Esophagus muscularis mucosa (tissue), 4 donors: Measurements from ENCODE around the gene RAMACL. TPM values are rescaled to one million over a fixed set of nuclear protein-coding genes. Genes with fewer than 3 reads are reported as not detected.

Experiments used
- DNase-seq: peaks from one replicate; pipeline ENCODE4 v3.0.0-alpha.2; 2017; ENCODE audit errors: extremely low spot score
- H3K27ac ChIP-seq, 4 donors: fragments of 200-600 bp; sonication (generic); replicated peaks in 1 of 4; 1 replicate in 3 of 4; 2 replicates in 1 of 4; pipeline ENCODE4 v1.5.1; 2016 to 2019; ENCODE audit warnings: mild to moderate bottlenecking in 1 of 4
- H3K27me3 ChIP-seq, 4 donors: fragments of 200-600 bp; sonication (generic); one replicate each; pipeline versions ENCODE4 v1.5.1 to v1.6.0; 2016 to 2019
- H3K36me3 ChIP-seq, 4 donors: fragments of 200-600 bp; sonication (generic); one replicate each; pipeline ENCODE4 v1.5.1; 2016 to 2019
- H3K4me1 ChIP-seq, 4 donors: fragments of 200-600 bp; sonication (generic); one replicate each; pipeline ENCODE4 v1.5.1; 2016 to 2019
- H3K4me3 ChIP-seq, 4 donors: fragments of 200-600 bp; sonication (generic); 1 replicate in 2 of 4; 2 replicates in 2 of 4; pipeline ENCODE4 v1.5.1; 2016 to 2019; ENCODE audit warnings: mild to moderate bottlenecking in 4 of 4, moderate library complexity in 1 of 4
- H3K9me3 ChIP-seq, 4 donors: fragments of 200-600 bp; sonication (generic); 1 replicate in 3 of 4; 2 replicates in 1 of 4; pipeline ENCODE4 v1.5.1; 2016 to 2019
- EP300 ChIP-seq: sonication (generic); formaldehyde crosslinking; IDR thresholded peaks from one replicate; pipeline ENCODE4 v1.6.1; 2017; ENCODE audit warnings: antibody characterized with exemption
- POLR2A ChIP-seq: fragments of 450-650 bp; IDR thresholded peaks from one replicate; pipeline ENCODE4 v1.6.1; 2017; ENCODE audit warnings: antibody characterized with exemption, moderate library complexity, mild to moderate bottlenecking, low read depth
- POLR2AphosphoS5 ChIP-seq, 2 donors: sonication (generic); formaldehyde crosslinking; IDR thresholded peaks; one replicate each; pipeline ENCODE4 v1.6.1; 2017; ENCODE audit warnings: antibody characterized with exemption in 2 of 2
- WGBS: methylation state at CpG from one replicate; pipeline ENCODE4 v1.1.5; 2018; 5-methylcytosine and 5-hydroxymethylcytosine counted together
- intact Hi-C: fragments of 100-400 bp; cut with DNase I; formaldehyde crosslinking; loops from one replicate; pipeline ENCODE4 v1.15.1; 2023
- total RNA-seq, 4 donors: library from RNA; depleted of rRNA; stranded (reverse); fragments of >200 nt; gene quantifications; one replicate each; pipeline versions ENCODE4 v1.1.0 to v1.2.1, GENCODE V29; 2016
- TF ChIP-seq, protein P1 (sequence below), 3 experiments: fragments of 200-600 bp in 2 of 3; fragments of 450-650 bp in 1 of 3; sonication (generic) in 2 of 3; IDR thresholded peaks; one replicate each; pipeline ENCODE4 v1.5.1; 2017 to 2019; ENCODE audit warnings: antibody characterized with exemption in 3 of 3, mild to moderate bottlenecking in 2 of 3, moderate library complexity in 1 of 3

The RAMACL gene
- total RNA-seq, 4 donors from 2014 or later = 1.2 to 2.9 (median 2.1) TPM

DNA sequence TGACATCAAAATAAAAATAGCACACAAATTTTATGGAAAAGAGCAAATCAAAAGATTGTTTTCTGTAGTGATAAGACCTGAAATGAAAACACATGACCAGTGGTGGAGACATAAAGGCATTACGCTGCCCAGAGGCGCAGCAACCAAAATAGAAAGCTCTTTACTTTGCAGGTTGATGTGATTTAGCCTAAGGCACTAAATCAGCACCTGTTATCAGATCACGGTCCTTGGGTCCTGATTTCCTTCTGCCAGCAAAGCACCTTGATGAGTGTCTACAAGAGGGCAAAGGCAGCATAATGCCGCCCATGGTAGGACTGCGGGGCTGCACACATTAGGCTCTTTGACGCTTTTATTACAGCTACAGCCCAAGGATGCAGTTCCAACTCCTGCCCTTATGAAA, 19.3 kb upstream of the RAMACL start:
- Histone ChIP-seq H3K27me3 (no peaks in the 10 kb centered on the region), H3K27ac (no peak overlapping the region), H3K9me3 (no peaks in the 10 kb centered on the region), H3K4me3 (no peak overlapping the region), H3K4me1 (peaks cover 0 to 22% (median 14%) of the 10 kb centered on the region in 4 donors), H3K36me3 (no peaks in the 10 kb centered on the region)
- TF ChIP-seq, protein P1, sequence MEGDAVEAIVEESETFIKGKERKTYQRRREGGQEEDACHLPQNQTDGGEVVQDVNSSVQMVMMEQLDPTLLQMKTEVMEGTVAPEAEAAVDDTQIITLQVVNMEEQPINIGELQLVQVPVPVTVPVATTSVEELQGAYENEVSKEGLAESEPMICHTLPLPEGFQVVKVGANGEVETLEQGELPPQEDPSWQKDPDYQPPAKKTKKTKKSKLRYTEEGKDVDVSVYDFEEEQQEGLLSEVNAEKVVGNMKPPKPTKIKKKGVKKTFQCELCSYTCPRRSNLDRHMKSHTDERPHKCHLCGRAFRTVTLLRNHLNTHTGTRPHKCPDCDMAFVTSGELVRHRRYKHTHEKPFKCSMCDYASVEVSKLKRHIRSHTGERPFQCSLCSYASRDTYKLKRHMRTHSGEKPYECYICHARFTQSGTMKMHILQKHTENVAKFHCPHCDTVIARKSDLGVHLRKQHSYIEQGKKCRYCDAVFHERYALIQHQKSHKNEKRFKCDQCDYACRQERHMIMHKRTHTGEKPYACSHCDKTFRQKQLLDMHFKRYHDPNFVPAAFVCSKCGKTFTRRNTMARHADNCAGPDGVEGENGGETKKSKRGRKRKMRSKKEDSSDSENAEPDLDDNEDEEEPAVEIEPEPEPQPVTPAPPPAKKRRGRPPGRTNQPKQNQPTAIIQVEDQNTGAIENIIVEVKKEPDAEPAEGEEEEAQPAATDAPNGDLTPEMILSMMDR (IDR thresholded peaks at IDR 0.05) = no peak
- TF ChIP-seq POLR2AphosphoS5 (IDR thresholded peaks at IDR 0.05) (no peak), EP300 (no peak), POLR2A (no peak)
- intact Hi-C loops = no loop called here
- no peak for DNase-seq
- 98% methylated on average over 6 of the region's 6 CpGs for WGBS

DNA sequence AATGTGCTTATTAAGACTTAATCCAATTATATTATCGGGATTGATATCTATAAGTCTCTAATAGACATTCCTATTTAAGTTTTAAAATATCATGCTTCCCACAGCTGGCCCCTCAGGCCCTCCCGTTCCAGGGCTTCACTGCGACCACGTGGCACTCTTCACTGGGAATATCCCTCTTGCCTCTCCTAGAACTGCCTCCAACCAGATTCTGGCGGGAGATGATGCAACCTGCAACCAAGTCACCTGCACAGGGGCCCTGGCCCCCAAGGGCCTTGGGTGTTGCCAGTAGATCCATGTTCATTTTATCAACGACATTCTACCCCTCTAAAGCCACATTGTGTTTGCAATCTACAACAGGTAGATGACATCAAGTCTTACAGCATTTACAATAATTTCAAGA, 18.4 kb upstream of the RAMACL start:
- Histone ChIP-seq H3K36me3 (no peaks in the 10 kb centered on the region), H3K9me3 (no peaks in the 10 kb centered on the region), H3K4me1 (peaks cover 4 to 22% (median 14%) of the 10 kb centered on the region in 4 donors), H3K27me3 (no peaks in the 10 kb centered on the region), H3K27ac (no peak overlapping the region), H3K4me3 (no peak overlapping the region)
- intact Hi-C loops = no loop called here
- 96% methylated on average over 6 of the region's 6 CpGs for WGBS
- no peak for DNase-seq
- TF ChIP-seq POLR2A (no peak), POLR2AphosphoS5 (IDR thresholded peaks at IDR 0.05) (no peak), EP300 (no peak)
- TF ChIP-seq, protein P1 (IDR thresholded peaks at IDR 0.05) = no peak

DNA sequence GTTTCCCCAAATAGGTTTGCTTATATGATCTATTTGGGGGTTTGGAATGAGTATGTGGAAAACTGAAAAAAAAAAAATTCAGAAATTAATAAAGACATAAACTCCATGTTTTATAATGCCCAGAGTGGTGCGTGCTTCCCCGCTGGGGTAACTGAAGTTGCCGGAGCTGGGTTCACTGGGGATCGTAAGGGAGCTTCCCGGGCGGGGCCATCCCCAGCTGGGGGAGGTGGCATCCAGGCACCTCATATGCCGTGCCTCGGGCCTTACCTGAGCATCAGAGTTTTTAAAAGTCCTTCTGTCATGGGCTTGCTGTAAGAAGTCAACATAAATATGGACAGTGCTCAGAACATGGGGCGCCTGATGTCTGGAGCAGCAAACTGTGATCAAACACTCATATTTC, 17.9 kb upstream of the RAMACL start:
- Histone ChIP-seq H3K4me1 (peaks cover 10 to 26% (median 16%) of the 10 kb centered on the region in 4 donors), H3K27me3 (no peaks in the 10 kb centered on the region), H3K4me3 (no peak overlapping the region), H3K27ac (no peak overlapping the region), H3K36me3 (no peaks in the 10 kb centered on the region), H3K9me3 (no peaks in the 10 kb centered on the region)
- TF ChIP-seq POLR2AphosphoS5 (IDR thresholded peaks at IDR 0.05) (no peak), EP300 (no peak), POLR2A (no peak)
- TF ChIP-seq, protein P1 (IDR thresholded peaks at IDR 0.05) = no peak
- DNase-seq = no peak
- WGBS = 95% methylated on average over 9 of the region's 9 CpGs
- intact Hi-C loops = no loop called here

DNA sequence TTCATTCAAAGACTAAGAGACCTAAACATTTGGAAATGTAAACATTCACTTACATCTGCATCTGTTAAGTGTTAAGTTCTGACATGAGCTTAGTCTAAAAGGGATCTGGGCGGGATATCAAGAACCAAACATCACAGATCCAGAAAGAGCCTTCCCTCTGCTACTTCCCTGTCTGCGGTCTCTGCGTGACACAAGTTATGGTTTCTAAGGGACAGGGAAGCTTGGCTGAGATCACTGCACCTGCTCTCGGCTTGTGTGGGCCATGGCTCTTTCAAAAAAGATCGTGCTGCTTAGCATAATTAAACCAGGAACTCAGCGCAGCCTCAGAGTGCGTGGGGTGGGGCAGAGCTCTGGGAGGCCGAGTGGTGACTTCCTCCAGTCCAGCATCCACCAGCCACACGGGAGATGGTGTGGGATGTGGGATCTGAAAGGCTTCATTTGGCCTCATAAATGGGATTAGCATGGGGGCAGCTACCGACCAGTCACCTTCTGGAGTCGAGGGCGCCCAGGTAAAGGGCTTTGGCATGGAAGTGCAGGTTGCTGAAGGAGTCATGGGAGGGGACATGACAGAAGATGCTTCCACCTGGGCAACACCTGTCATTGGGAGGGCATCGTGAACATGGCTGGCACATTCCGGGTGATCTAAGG, 16.7 kb upstream of the RAMACL start:
- H3K9me3 ChIP-seq = no peaks in the 10 kb centered on the region
- peaks cover 18 to 27% (median 19%) of the 10 kb centered on the region in 4 donors for H3K4me1 ChIP-seq
- WGBS = 78% methylated on average over 14 of the region's 14 CpGs
- TF ChIP-seq EP300 (no peak), POLR2A (no peak), POLR2AphosphoS5 (IDR thresholded peaks at IDR 0.05) (no peak)
- TF ChIP-seq, protein P1 (IDR thresholded peaks at IDR 0.05) = no peak
- H3K36me3 ChIP-seq = no peaks in the 10 kb centered on the region
- H3K4me3 ChIP-seq = no peak overlapping the region
- no peaks in the 10 kb centered on the region for H3K27me3 ChIP-seq
- H3K27ac ChIP-seq = no peak overlapping the region
- DNase-seq = no peak
- intact Hi-C loops = no loop called here

DNA sequence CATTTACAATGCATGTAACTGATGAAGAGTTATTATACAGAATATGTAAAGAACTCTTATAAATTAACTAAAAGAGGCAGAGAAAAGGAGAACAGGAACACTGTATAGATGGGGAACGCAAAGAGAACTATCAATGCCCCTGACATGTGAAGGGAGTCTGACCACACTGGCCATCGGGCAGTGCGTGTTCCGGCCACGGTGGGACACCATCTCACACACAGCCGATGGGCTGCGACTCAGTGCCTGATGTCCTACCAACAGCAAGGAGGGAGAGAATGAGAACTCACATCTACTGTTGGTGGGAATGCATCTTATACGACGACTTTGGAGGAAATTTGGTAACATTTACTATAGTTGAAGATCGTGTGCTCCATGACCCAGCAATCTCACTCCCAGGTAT, 15.5 kb upstream of the RAMACL start:
- Histone ChIP-seq H3K27me3 (no peaks in the 10 kb centered on the region), H3K4me3 (no peak overlapping the region)
- intact Hi-C loops = no loop called here

More for the DNA sequence above, 15.5 kb upstream of the RAMACL start:
- H3K4me1 ChIP-seq = peaks cover 29 to 38% (median 31%) of the 10 kb centered on the region in 4 donors
- 98% methylated on average over 10 of the region's 10 CpGs for WGBS
- no peak for DNase-seq
- no peak for TF ChIP-seq POLR2AphosphoS5 (IDR thresholded peaks at IDR 0.05)
- TF ChIP-seq POLR2A = no peak
- TF ChIP-seq, protein P1 (IDR thresholded peaks at IDR 0.05) = no peak
- TF ChIP-seq EP300 = no peak
- no peak overlapping the region for H3K27ac ChIP-seq
- H3K36me3 ChIP-seq = no peaks in the 10 kb centered on the region
- H3K9me3 ChIP-seq = no peaks in the 10 kb centered on the region
